WTC11 (cell line): ENCODE data around the gene PTPRT. TPM values are rescaled to one million over a fixed set of nuclear protein-coding genes. Genes with fewer than 3 reads are reported as not detected.

Experiments
- ATAC-seq: fragments of 200-7000 bp; cut with Tn5 transposase; 2 replicates; pipeline ENCODE4 v1.10.0; 2021; ENCODE audit warnings: mild to moderate bottlenecking, moderate library complexity
- CTCF ChIA-PET: fragments of 300-600 bp; sonication (Branson Sonifier 250); formaldehyde crosslinking; loops from one replicate; lab custom pipeline; 2021; ENCODE audit warnings: antibody characterized with exemption; lab: Charles Lee
- POLR2A ChIA-PET: fragments of 350-600 bp; sonication (Branson Sonifier 250); formaldehyde crosslinking; loops from one replicate; lab custom pipeline; 2021; ENCODE audit warnings: antibody characterized with exemption; lab: Charles Lee
- DNase-seq: peaks from one replicate; pipeline ENCODE4 v3.0.0; 2021; ENCODE audit warnings: low spot score
- H3K27ac Mint-ChIP-seq: 2 replicates; pipeline ENCODE4 v1.8.0; 2021; ENCODE audit warnings: mixed read lengths
- H3K27me3 Mint-ChIP-seq: 2 replicates; pipeline ENCODE4 v1.8.0; 2021; ENCODE audit warnings: low read depth, mild to moderate bottlenecking, moderate library complexity, mixed read lengths
- H3K36me3 Mint-ChIP-seq: 2 replicates; pipeline ENCODE4 v1.8.0; 2021; ENCODE audit warnings: mixed read lengths
- H3K4me1 Mint-ChIP-seq: 2 replicates; pipeline ENCODE4 v1.8.0; 2022; ENCODE audit warnings: mixed read lengths
- H3K4me3 Mint-ChIP-seq: 2 replicates; pipeline ENCODE4 v1.8.0; 2021; ENCODE audit warnings: mild to moderate bottlenecking, moderate library complexity, mixed read lengths
- H3K9me3 Mint-ChIP-seq: 2 replicates; pipeline ENCODE4 v1.8.0; 2021; ENCODE audit warnings: mixed read lengths
- CBFB ChIP-seq: sonication (generic); formaldehyde crosslinking; IDR thresholded peaks from 2 replicates; pipeline ENCODE4 v1.8.1; 2022; ENCODE audit warnings: mild to moderate bottlenecking, low read depth, missing genetic modification reagents
- ESRRA ChIP-seq: sonication (generic); formaldehyde crosslinking; IDR thresholded peaks from 2 replicates; pipeline ENCODE4 v1.8.1; 2022; ENCODE audit warnings: mild to moderate bottlenecking, missing genetic modification reagents, borderline replicate concordance
- FOXK1 ChIP-seq: sonication (generic); formaldehyde crosslinking; IDR thresholded peaks from 2 replicates; pipeline ENCODE4 v1.8.0; 2022; ENCODE audit warnings: mild to moderate bottlenecking, moderate library complexity, missing genetic modification reagents
- GRHL2 ChIP-seq: fragments of 250-450 bp; sonication (Bioruptor Pico); IDR thresholded peaks from 2 replicates; pipeline ENCODE4 v1.8.0; 2022; ENCODE audit warnings: mild to moderate bottlenecking, moderate library complexity; ENCODE audit not compliant: insufficient replicate concordance, severe bottlenecking
- IRF1 ChIP-seq: sonication (generic); formaldehyde crosslinking; IDR thresholded peaks from 2 replicates; pipeline ENCODE4 v1.8.0; 2023; ENCODE audit warnings: missing genetic modification reagents
- PRDM15 ChIP-seq: sonication (generic); formaldehyde crosslinking; IDR thresholded peaks from 2 replicates; pipeline ENCODE4 v1.8.0; 2022; ENCODE audit warnings: missing genetic modification reagents
- PRRX2 ChIP-seq: fragments of 250-450 bp; sonication (Bioruptor Pico); IDR thresholded peaks from 2 replicates; pipeline ENCODE4 v1.8.0; 2021; ENCODE audit warnings: mild to moderate bottlenecking
- TEAD1 ChIP-seq: sonication (generic); formaldehyde crosslinking; IDR thresholded peaks from 2 replicates; pipeline ENCODE4 v1.8.0; 2022; ENCODE audit warnings: mild to moderate bottlenecking, missing genetic modification reagents
- TEAD4 ChIP-seq: sonication (generic); formaldehyde crosslinking; IDR thresholded peaks from 2 replicates; pipeline ENCODE4 v1.8.0; 2022; ENCODE audit warnings: mild to moderate bottlenecking, missing genetic modification reagents
- ZNF219 ChIP-seq: sonication (generic); formaldehyde crosslinking; IDR thresholded peaks from 2 replicates; pipeline ENCODE4 v1.8.0; 2023; ENCODE audit warnings: missing genetic modification reagents, mild to moderate bottlenecking, borderline replicate concordance
- ZNF232 ChIP-seq: sonication (generic); formaldehyde crosslinking; IDR thresholded peaks from 2 replicates; pipeline ENCODE4 v1.8.0; 2022; ENCODE audit warnings: mild to moderate bottlenecking, missing genetic modification reagents
- ZNF396 ChIP-seq: fragments of 250-450 bp; sonication (Bioruptor Pico); IDR thresholded peaks from 2 replicates; pipeline ENCODE4 v1.8.0; 2021; ENCODE audit warnings: mild to moderate bottlenecking, moderate library complexity, borderline replicate concordance
- total RNA-seq: library from RNA; stranded (reverse); gene quantifications from 3 replicates; pipeline ENCODE4 v1.2.3, GENCODE V29; 2021
- TF ChIP-seq, protein P1 (sequence below): fragments of 250-450 bp; sonication (Bioruptor Pico); conservative IDR thresholded peaks from 2 replicates; pipeline ENCODE4 v1.9.0; 2021; ENCODE audit warnings: mild to moderate bottlenecking
- TF ChIP-seq, protein P2 (sequence below): fragments of 250-450 bp; sonication (Bioruptor Pico); IDR thresholded peaks from 2 replicates; pipeline ENCODE4 v1.9.0; 2021; ENCODE audit warnings: moderate library complexity, mild to moderate bottlenecking, inconsistent platforms, borderline replicate concordance
- TF ChIP-seq, protein P3 (sequence below): fragments of 250-450 bp; sonication (Bioruptor Pico); IDR thresholded peaks from 2 replicates; pipeline ENCODE4 v1.9.0; 2021; ENCODE audit warnings: mild to moderate bottlenecking
- TF ChIP-seq, protein P4 (sequence below): sonication (generic); formaldehyde crosslinking; conservative IDR thresholded peaks from 2 replicates; pipeline ENCODE4 v1.8.1; 2023; ENCODE audit warnings: mild to moderate bottlenecking, low read depth, missing genetic modification reagents, moderate library complexity

PTPRT gene
- total RNA-seq, 1 experiment from 2014 or later, result 1.1 TPM

GRCh38 chr20:42635699-42636411 is 553.9 kb downstream of the PTPRT start:
- Mint-ChIP-seq H3K9me3 (peaks cover 5% of the 10 kb centered on the region; the same call in 1 of the 2 replicates), H3K36me3 (no peaks in the 10 kb centered on the region), H3K27me3 (no peaks in the 10 kb centered on the region), H3K4me1 (peaks cover 22% of the 10 kb centered on the region), H3K4me3 (no peak overlapping the region), H3K27ac (no peak overlapping the region)
- no peak for ATAC-seq
- TF ChIP-seq ZNF396, result no peak
- TF ChIP-seq, protein P1, sequence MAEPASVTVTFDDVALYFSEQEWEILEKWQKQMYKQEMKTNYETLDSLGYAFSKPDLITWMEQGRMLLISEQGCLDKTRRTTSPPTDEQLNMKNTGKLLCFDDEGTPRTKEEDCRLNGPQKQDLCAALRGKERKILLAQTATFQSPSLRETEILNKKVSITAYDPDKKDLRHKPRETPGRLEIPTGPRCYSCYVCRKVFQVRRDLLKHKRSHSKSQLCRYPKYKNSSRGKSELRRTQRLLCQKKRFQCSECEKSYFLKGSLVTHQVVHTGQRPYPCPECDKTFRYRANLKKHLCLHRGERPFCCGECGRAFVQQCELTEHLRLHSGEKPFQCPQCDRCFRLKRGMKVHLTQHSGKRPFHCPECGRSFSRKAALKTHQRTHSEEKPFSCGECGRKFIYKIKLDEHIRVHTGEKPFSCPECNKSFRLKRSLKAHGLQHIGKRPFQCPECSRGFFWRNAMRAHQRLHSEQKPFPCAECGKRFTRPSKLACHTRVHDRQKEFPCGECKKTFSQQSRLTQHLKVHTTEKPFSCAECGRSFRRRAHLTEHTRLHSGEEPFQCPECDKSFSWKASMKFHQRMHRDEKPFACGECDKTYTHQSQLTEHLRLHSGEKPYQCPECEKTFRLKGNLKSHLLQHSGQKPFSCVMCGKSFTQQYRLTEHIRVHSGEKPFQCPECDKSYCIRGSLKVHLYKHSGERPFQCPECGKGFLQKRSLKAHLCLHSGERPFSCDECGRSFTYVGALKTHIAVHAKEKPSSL, result no peak
- TF ChIP-seq, protein P2, sequence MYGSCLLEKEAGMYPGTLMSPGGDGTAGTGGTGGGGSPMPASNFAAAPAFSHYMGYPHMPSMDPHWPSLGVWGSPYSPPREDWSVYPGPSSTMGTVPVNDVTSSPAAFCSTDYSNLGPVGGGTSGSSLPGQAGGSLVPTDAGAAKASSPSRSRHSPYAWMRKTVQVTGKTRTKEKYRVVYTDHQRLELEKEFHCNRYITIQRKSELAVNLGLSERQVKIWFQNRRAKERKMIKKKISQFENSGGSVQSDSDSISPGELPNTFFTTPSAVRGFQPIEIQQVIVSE, result no peak
- TF ChIP-seq ZNF232 (CRISPR knock-in tag), result no peak
- TF ChIP-seq, protein P3, sequence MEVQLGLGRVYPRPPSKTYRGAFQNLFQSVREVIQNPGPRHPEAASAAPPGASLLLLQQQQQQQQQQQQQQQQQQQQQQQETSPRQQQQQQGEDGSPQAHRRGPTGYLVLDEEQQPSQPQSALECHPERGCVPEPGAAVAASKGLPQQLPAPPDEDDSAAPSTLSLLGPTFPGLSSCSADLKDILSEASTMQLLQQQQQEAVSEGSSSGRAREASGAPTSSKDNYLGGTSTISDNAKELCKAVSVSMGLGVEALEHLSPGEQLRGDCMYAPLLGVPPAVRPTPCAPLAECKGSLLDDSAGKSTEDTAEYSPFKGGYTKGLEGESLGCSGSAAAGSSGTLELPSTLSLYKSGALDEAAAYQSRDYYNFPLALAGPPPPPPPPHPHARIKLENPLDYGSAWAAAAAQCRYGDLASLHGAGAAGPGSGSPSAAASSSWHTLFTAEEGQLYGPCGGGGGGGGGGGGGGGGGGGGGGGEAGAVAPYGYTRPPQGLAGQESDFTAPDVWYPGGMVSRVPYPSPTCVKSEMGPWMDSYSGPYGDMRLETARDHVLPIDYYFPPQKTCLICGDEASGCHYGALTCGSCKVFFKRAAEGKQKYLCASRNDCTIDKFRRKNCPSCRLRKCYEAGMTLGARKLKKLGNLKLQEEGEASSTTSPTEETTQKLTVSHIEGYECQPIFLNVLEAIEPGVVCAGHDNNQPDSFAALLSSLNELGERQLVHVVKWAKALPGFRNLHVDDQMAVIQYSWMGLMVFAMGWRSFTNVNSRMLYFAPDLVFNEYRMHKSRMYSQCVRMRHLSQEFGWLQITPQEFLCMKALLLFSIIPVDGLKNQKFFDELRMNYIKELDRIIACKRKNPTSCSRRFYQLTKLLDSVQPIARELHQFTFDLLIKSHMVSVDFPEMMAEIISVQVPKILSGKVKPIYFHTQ (CRISPR knock-in tag), result no peak
- no peak for TF ChIP-seq ESRRA (CRISPR knock-in tag)
- TF ChIP-seq IRF1, result no peak
- TF ChIP-seq GRHL2 (CRISPR knock-in tag), result no peak
- no peak for TF ChIP-seq PRRX2 (CRISPR knock-in tag)
- TF ChIP-seq, protein P4, sequence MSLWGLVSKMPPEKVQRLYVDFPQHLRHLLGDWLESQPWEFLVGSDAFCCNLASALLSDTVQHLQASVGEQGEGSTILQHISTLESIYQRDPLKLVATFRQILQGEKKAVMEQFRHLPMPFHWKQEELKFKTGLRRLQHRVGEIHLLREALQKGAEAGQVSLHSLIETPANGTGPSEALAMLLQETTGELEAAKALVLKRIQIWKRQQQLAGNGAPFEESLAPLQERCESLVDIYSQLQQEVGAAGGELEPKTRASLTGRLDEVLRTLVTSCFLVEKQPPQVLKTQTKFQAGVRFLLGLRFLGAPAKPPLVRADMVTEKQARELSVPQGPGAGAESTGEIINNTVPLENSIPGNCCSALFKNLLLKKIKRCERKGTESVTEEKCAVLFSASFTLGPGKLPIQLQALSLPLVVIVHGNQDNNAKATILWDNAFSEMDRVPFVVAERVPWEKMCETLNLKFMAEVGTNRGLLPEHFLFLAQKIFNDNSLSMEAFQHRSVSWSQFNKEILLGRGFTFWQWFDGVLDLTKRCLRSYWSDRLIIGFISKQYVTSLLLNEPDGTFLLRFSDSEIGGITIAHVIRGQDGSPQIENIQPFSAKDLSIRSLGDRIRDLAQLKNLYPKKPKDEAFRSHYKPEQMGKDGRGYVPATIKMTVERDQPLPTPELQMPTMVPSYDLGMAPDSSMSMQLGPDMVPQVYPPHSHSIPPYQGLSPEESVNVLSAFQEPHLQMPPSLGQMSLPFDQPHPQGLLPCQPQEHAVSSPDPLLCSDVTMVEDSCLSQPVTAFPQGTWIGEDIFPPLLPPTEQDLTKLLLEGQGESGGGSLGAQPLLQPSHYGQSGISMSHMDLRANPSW (CRISPR knock-in tag), result no peak
- no peak for TF ChIP-seq FOXK1
- TF ChIP-seq CBFB (CRISPR knock-in tag), result no peak
- no peak for TF ChIP-seq TEAD1
- no peak for TF ChIP-seq PRDM15
- no peak for TF ChIP-seq ZNF219 (CRISPR knock-in tag)
- no peak for TF ChIP-seq TEAD4
- ChIA-PET POLR2A (no interaction called here), CTCF (no interaction called here)
- no peak for DNase-seq
